GM21737 (cell line): ENCODE measurements around the gene SIK3.
A peak's percentile ranks its signal among the peaks of the same experiment; 100 is the strongest.

Experiments
- ATAC-seq: cut with Tn5 transposase; IDR thresholded peaks from one replicate; pipeline ENCODE4 v1.9.1; 2021; ENCODE audit warnings: mild to moderate bottlenecking, moderate library complexity; ENCODE audit not compliant: unreplicated experiment

SIK3 gene

DNA sequence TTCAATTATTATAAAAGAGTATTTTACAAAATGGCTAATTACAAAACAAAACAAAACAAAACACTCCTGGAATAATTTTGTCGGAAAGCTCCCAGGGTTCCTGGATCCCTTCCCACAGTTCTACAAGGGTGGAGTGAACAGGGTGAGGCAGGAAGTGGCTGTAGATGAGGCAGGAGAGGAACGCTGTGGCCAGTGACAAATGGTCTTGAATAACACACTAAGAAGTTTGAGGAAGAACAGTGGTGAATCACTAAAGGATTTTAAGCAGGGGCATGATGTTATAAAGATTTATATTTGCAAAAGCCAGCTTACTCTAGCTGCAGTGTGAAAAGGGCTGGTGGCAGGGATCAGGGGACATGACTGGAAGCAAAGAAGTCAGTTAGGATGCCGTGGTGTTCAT is 227.0 kb downstream of the SIK3 start:
- ATAC-seq = no peak

DNA sequence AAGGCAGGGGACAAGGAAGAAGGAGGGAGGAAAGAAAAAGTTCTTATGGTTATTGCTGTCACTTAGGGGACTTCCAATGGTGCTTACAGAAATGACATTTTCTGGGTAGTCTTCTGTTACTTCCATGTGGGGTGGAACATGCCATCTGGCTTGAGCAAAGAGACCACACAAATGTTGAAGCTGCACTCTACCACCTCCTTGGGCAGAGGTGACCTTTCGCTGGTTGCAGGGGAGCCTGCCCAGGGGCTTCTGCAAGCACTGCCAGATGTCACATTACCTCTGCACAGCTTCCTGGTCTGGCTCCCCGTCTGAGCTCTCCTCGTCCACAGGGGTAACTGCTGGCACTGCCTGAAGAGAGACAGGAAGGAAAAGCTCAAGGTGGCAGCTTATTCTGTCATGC is 228.2 kb downstream of the SIK3 start:
- ATAC-seq = no peak

DNA sequence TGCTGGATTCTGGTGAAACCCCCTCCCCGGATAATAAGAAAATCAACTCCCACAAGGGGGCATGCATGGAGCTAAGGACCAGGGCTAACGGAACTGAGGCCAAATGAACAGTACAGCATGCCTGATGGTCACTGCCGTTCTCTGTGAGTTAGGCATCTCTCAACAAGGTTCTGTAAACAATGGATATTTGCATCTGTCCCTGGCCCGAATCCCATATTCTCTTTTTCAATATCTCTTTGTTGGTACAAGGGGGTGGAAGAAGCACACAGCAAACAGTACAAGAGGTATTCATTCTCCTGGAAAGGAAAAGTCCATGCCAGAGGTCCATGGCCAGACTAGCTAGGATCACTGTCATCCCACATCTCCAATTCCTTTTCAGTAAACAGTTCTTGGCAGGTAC is 228.6 kb downstream of the SIK3 start:
- ATAC-seq = no peak

DNA sequence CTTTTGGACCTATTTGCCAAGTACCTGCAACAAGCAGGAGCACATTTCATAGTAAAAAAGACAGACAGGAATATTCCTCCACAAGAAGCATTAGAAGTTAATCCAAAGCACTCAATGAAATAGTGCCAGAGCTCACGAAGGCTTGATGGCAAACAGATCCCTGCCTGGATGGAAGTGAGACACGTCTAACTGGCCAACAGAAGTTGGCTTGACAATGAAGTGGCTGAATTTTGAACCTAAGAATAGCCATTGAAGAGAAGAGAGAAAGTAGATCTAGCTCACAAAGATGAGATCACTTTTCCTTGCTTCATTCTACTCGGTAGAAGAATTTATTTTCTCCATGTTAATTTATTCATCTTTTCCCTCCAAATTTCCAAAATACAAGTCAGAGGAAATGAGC is 230.2 kb downstream of the SIK3 start:
- no peak for ATAC-seq

DNA sequence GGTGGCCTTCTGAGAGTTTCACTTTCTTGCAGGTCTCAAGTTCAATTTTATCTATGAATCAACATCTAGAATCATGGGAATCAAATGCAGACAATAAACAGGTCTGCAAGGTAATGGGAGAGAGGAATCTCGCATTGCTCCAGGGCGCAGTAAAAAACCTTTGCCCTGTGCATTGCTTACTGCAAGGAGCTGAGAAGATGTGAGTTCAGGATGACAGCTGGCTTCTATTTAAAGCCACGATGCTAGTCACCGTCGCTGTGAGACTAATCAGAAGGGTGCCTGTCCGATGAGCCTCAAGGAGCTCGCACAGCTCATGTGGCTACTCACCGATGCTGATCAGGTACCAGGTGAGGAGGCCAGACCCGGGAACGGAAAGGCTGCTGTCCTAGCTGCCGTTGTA is 230.6 kb downstream of the SIK3 start:
- no peak for ATAC-seq

DNA sequence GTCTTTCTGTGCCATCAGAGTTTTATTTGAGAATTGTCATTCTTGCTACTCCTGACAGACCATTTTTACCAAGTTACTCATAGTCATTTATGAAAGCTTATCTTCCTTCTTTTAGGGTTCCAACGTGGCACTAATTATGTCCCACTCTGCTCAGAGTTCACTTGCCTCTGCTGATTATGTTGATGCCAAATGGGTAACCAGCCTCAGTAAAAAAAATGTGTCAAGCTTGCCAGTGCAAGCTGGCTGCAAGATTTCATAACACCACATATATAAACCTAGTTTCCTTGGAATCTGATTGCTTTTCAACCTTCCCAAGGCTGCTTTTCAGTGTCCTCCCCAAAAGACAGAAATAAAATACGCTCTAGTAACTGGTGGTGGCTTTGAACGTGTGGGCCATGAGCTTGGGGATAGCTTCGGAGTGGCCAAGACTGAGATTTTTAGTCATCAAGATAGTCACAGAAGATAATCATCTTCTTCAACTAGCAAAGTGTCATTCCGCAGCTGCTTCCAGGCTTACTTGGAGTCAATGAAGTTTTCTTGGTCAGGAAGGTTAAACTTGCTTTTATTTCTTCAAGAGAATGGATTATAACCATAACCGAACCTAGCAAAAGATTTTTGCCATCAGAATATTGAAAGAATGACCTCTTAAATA is 231.3 kb downstream of the SIK3 start:
- ATAC-seq = no peak

DNA sequence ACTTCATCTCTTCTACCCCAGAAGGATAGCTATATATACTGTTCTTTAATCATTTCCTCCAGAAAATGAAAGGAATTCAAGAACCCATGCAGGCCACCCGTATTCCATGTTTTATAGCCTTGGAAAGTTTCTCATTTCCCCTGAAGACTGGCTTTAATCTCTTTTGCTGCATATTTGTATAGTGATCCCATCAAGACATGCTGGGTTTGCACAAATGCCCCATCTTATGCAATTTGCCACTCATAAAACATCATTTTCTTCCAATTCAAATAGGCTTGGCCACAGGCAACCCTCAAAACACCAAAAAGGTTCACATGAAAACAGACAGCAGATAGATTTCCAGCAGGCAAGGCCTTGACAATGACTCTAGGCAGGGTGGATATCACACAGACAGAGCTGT is 232.5 kb downstream of the SIK3 start:
- ATAC-seq = no peak

DNA sequence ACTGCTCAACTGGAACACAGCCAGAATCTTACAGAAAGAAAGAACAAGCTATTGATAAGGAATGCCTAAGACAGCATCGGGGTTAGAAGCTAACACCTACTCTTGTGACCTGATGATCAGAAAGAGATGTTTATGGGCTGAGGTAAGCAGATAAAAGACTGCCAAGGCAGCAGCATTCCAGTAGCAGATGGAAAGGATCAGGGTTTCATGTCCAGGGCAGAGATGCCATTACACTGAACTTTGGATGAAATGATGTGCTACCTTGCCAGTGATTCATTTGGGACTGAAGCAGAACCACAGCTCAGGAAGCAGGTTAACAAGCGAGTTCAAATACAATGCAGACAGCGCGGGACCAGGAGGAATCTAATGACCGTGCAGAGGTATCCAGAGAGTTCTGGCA is 233.7 kb downstream of the SIK3 start:
- ATAC-seq = no peak

DNA sequence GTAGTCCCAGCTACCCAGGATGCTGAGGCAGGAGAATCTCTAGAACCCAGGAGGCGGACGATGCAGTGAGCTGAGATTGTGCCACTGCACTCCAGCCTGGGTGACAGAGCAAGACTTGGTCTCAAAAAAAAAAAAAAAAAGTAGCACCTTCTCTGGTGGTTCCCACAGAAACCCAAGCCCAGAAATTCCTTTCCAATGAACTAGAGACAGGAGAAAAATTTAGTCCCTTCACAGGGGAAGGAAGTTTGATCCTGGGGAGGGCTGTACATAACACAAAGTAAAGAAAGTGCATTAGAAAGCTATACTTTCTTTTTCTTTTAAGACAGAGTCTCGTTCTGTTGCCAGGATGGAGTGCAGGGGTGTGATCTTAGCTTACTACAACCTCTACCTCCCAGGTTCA is 235.3 kb downstream of the SIK3 start:
- ATAC-seq = no peak

DNA sequence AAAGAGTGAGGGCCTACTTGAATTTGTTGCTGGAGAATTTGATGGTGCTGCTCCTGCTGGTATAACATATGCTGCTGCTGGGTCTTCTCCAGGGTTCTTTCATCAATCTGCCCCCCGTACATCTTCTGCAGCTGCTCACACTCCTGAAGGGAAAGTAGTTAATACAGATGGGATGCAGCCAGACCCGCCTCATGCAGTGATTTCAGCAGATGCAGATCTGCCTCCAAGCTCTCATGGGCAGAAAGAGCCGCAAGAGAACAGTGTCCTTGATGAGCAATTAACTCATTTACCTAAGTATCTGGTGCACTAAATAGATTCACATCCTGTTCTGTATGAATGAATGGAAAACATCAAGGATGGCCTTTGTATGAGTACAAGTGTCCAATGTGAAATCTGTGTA is 236.0 kb downstream of the SIK3 start:
- ATAC-seq = no peak

DNA sequence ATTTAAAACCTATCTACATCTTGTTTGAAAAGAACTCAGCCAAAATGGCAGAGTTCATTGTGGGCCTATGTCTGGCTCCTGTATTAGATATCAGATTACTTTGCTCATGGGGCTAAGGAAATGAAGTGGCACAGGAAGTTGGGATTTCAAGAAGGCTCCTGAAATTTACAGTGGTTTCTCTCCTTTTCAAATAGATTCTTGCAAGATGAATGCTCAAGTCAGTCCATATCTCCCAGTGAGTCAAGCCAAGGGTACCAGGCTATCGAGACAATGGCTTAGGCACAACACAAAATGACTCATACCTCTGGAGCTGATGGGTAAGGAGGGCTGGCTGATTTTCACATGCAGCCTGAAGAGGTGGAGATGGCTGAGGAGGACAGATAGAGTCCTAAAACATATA is 236.7 kb downstream of the SIK3 start:
- no peak for ATAC-seq

DNA sequence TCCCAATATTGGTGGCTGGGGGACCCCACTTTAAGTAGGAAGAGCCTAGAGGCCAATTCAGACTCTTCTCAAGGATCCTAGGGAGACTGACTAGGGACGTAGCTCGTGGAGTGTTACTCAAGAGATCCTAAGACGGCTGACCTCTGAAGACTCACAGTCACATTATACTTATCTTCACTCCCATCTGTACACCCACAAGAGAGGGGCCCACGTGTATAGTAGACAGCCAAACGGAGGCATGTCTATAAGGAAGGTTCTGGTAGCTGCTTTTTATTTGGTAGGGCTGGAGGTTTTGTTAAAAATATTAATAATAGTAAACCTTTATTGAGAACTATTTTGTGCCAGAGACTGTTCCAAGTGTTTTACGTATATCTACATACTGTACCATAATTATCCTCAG is 237.9 kb downstream of the SIK3 start:
- ATAC-seq = no peak

DNA sequence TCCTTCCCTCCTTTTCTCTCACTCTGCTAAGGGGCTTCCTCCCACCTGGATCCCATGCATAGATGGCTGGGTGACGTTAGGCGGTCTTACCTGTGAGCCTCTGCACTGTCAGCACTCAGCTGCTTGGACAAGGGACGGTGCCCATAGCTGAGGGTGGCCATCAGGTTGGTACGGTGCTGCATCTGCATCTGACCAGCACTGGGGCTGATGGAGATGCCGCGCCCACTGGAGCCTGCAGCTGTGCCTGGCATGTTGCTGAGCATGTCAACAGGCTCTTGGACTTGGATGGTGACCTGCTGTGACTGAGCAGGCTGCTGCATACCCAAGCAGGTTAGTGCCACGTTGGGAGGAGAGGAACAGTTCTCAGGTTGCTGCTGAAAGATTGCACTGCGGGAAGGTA is 239.1 kb downstream of the SIK3 start:
- ATAC-seq = no peak

DNA sequence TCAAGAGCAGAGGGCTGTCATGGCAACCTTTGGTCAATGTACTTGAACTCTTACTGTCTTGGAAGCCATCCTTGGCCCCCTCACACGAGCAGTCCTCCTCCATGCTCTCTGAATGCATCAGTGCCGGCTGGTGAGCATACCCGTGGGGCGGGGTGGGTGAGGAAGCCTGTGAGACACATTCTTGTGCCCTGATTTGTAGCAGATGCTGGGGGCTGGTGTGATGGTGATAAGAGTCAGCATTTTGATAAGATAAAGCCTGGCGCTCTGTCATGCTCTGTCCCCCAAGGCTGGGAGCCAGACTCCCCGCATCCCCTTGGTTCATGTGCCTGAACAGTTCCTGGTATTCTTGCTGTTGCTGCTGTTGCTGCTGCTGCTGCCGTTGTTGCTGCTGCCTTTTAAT is 240.3 kb downstream of the SIK3 start:
- no peak for ATAC-seq

DNA sequence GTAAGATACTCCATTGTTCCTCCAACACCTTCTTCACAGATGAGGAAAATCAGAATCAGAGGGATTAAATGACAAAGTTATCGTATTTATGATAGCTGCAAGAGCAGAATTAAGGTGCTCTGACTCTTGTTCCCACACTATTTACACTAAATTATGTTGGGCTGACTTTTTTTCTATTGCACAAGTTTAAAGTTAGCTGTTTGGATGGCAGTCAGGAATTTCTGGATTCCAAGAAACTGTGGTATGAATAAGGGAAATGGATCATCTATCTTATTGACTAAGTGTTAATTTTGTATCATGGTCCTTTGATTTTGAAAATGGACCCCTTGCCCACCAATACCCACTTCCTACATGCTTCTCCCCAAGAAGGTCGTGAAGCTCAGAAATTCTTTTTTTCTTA is 240.9 kb downstream of the SIK3 start:
- no peak for ATAC-seq

DNA sequence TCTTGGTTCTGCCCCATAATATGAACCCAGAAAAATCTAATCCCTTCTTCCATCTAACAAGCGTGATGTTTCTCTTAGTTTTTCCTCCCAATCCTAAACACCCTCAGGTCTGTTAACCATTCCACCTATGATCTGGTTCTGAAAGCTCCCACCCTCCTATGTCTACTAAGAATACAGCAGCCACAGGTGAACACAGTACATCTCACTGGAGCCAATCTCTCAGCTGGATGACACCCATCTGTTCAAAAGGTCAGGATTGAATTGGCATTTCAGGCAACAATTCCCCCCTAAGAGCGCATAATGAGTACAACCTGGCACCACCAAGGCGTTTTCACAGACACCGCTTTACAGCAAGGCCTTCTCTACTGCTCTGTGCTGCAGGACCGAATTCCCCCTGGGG is 241.8 kb downstream of the SIK3 start:
- no peak for ATAC-seq

DNA sequence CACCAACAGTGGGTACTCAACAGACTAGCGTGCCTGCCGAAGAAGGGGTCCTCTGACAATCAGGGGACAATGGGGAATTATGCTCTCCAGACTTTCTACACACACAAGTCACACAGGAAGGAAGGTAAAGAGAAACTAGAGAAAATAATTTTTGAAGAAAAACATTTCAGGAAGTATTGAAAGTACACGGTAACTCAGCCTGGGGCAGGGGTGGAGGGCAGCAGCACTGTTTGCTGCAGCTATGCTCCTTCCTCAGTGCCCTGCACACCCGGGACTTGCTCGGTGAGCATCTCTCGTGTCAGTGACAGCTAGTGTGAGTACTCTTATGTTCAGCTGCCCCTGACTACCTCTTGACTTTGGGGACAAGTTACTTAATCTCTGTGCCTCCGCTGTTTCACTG is 242.8 kb downstream of the SIK3 start:
- ATAC-seq = no peak

DNA sequence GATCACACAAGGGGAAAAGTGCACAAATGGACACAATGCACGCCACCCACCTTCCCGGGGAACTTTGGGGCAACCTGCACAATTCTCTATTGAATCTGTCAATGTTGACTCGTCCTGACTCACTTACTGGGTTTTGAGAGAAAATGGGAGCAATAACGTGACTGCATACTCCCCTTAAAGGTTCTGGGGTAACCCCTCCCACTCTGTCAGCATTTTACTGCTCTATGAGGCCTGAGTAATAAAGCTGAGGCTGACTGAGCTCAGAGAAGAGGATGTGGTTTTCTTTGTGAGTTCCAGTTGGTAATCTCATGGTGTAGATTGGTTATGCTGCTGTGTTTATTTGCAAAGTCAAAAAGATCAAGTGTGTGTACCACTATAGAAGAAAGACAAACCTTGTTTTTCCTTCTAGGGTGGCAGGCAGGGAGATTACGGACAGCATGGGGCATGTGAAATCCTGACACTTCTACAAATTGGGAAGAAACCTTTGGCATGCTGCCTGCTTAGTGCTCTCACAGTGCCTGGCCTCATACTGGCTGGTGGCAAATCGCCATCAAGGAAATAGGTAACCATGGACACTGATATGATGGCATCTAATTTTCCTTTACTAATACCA is 244.7 kb downstream of the SIK3 start:
- peak; percentile 84 for ATAC-seq

DNA sequence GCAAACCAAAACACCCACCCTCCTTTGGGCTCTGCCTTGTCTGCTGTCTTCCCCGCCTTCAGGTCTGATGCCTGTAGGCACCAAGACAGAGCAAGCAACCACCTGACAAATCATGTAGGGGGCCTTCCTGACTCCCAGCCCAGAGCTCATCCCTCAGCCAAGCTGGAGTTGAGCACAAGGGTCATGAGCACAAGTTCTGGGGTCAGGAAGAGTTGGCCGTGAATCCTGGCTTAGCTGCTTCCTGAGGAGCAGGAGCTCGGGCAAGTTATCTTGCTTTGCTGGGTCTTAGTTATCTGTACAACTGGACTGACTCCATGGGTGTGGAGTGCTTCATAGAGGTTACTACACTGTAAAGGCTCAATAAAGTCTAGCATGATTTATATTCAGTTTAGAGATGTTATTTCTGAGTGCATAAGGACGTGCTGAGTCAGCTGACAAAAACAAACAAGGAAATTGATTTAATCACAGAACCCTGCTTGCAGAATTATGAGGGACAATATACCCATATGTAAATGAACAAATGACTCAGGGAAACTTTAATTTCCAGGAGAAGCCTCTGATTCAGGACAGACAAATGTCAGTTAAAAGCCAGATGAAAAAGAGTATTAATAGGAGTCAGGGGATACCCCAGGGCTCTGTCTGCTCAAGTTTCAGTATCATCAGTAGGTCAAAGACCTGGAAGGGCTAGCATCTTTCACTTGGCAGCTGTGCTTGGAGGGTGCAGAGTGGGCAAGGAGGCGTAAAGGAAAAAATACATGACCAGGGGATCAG is 245.8 kb downstream of the SIK3 start:
- no peak for ATAC-seq

DNA sequence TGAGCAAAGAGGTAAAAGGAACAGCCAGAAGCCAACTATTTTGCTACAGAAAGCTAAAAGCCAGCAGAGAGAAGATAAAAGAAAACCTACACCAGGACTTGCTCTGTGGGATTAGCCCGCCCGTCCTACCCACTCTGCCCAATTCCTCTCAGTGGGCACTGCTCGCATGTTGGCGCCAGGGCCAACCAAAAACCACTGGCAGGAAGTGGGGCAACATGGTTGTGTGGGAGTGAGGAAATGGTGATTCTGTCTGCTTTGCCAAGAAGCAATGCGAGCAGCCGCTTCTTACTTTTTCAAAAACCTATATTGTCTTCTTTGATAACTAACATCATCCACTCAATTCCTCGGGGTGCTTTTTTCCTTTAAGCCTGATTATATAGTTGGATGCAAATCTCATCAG is 246.6 kb downstream of the SIK3 start:
- ATAC-seq = no peak

DNA sequence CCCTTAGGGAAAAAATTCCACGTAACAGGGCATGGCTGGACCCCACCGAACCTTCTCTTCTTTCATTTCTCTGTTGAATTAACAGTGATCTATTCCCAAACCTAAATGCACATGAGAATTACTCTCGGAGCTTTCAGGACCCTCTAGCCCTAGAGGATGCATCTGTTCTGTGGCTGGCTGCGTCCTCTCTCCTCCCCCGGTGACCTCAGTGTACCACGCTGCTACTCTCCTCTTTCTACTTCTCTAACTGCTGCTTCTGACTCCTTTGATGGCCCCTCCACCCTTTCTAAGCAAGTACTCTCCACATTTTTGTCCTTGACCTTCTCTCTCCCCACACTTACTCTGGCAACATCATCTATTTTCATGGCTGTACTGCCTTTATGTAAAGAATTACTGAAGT is 248.7 kb downstream of the SIK3 start:
- no peak for ATAC-seq

DNA sequence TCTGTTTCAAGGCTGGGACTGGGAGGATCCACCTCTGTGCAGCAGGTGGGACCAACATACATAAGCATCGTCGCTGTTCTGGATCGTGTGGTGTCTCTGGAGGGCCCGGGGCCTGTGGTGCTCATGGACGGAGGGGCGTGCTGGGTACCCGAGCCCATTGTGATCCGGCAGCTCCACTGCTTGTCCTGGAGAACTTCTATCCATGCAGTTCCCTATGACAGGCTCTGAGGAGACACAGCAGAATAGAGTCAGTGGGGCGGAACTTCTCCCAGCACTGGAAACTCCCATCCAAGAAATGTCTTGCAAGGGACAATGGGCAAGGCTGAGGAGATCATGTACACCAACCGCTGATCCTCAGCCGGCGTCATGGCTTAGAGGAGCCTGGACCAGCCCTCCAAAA is 249.2 kb downstream of the SIK3 start:
- ATAC-seq = no peak
